Erythroblast (primary cell): ENCODE measurements around the gene UPK1A.

Experiments
- DNase-seq, 2 experiments: peaks; one replicate each; lab custom pipeline; 2025; lab: John Stamatoyannopoulos, UW
- GATA1 ChIP-seq: IDR thresholded peaks from 2 replicates; pipeline ENCODE4 v1.6.1; 2011; ENCODE audit warnings: low read depth, mild to moderate bottlenecking, control low read depth, low read length, moderate library complexity
- POLR2A ChIP-seq: IDR thresholded peaks from 2 replicates; pipeline ENCODE4 v1.6.1; 2011; ENCODE audit warnings: mild to moderate bottlenecking, low read length

UPK1A gene

GRCh38 chr19:35692010-35692409 is 25.7 kb downstream of the UPK1A start:
- DNase-seq = no peak
- TF ChIP-seq POLR2A = no peak
- TF ChIP-seq GATA1 = no peak

GRCh38 chr19:35693422-35693821 is 27.1 kb downstream of the UPK1A start:
- TF ChIP-seq GATA1 (no peak), POLR2A (no peak)
- DNase-seq = no peak

- DNase-seq = peak; percentile 88 to 94
- TF ChIP-seq POLR2A = no peak
- no peak for TF ChIP-seq GATA1
These were observed 27.7 kb downstream of the UPK1A start for GRCh38 chr19:35693835-35694599.

- no peak for TF ChIP-seq GATA1
- no peak for TF ChIP-seq POLR2A
- DNase-seq = no peak
These were observed 29.6 kb downstream of the UPK1A start for GRCh38 chr19:35695895-35696422.

- no peak for TF ChIP-seq POLR2A
- TF ChIP-seq GATA1 = no peak
These were observed 30.5 kb downstream of the UPK1A start for GRCh38 chr19:35696835-35697234.

GRCh38 chr19:35702223-35703012 is 36.1 kb downstream of the UPK1A start:
- peak; percentile 96 for DNase-seq
- TF ChIP-seq POLR2A (peak; percentile 31), GATA1 (no peak)

More at GRCh38 chr19:35696835-35697234, 30.5 kb downstream of the UPK1A start:
- no peak for DNase-seq

- DNase-seq = no peak
- no peak for TF ChIP-seq GATA1
- TF ChIP-seq POLR2A = no peak
These were observed 37.0 kb downstream of the UPK1A start for GRCh38 chr19:35703343-35703742.

GRCh38 chr19:35704218-35704617 is 37.9 kb downstream of the UPK1A start, which contains the start of gene ZBTB32:
Gene ZBTB32, plus strand, starts transcription at chr19:35704558. Its CDS starts 10,069 bp downstream, at chr19:35714627.
- peak; percentile 51 to 70 for DNase-seq
- TF ChIP-seq POLR2A = no peak
- TF ChIP-seq GATA1 = no peak

GRCh38 chr19:35708391-35708790 is 42.1 kb downstream of the UPK1A start:
- DNase-seq = no peak
- no peak for TF ChIP-seq GATA1

- no peak for DNase-seq
- no peak for TF ChIP-seq GATA1
- no peak for TF ChIP-seq POLR2A
These were observed 44.7 kb downstream of the UPK1A start for GRCh38 chr19:35710784-35711723.

GRCh38 chr19:35712567-35713505 is 46.5 kb downstream of the UPK1A start:
- TF ChIP-seq POLR2A = no peak
- no peak for TF ChIP-seq GATA1
- DNase-seq = peak in 1 of 2 experiments; percentile 41

GRCh38 chr19:35713506-35713850 is 47.2 kb downstream of the UPK1A start:
- no peak for DNase-seq
- no peak for TF ChIP-seq POLR2A
- TF ChIP-seq GATA1 = no peak
